ENCODE results near the gene USP6NL. TPM values are rescaled to one million over a fixed set of nuclear protein-coding genes. Genes with fewer than 3 reads are reported as not detected.

Gene USP6NL
- total and polyA plus RNA-seq, 10 of the 15 experiments (the other 5 are each of a cell fraction or from before 2014, with no cell fraction given): 4.0 to 27.7 (median 18.2) TPM

DNA sequence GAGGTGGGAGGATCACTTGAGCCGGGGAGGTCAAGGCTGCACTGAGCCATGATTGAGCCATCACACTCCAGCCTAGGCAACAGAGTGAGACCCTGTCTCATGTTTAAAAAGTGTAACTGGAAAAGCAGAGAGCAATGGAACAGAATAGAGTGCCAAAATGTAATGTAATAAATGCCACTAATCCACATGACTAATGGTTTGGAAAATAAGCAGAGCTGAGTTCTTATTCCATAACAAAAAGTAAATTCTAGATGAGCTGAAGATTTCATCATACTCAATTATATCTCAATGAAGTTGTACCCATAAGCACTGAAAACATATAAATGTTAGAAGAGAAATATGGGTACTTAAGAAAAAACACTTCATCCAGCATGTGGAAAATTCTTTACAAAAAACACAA, 132.6 kb downstream of the USP6NL start (continued):
- TF ChIP-seq, protein P1, sequence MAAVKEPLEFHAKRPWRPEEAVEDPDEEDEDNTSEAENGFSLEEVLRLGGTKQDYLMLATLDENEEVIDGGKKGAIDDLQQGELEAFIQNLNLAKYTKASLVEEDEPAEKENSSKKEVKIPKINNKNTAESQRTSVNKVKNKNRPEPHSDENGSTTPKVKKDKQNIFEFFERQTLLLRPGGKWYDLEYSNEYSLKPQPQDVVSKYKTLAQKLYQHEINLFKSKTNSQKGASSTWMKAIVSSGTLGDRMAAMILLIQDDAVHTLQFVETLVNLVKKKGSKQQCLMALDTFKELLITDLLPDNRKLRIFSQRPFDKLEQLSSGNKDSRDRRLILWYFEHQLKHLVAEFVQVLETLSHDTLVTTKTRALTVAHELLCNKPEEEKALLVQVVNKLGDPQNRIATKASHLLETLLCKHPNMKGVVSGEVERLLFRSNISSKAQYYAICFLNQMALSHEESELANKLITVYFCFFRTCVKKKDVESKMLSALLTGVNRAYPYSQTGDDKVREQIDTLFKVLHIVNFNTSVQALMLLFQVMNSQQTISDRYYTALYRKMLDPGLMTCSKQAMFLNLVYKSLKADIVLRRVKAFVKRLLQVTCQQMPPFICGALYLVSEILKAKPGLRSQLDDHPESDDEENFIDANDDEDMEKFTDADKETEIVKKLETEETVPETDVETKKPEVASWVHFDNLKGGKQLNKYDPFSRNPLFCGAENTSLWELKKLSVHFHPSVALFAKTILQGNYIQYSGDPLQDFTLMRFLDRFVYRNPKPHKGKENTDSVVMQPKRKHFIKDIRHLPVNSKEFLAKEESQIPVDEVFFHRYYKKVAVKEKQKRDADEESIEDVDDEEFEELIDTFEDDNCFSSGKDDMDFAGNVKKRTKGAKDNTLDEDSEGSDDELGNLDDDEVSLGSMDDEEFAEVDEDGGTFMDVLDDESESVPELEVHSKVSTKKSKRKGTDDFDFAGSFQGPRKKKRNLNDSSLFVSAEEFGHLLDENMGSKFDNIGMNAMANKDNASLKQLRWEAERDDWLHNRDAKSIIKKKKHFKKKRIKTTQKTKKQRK (IDR thresholded peaks at IDR 0.05; ENCODE audit: low read depth, low read length): no peak

DNA sequence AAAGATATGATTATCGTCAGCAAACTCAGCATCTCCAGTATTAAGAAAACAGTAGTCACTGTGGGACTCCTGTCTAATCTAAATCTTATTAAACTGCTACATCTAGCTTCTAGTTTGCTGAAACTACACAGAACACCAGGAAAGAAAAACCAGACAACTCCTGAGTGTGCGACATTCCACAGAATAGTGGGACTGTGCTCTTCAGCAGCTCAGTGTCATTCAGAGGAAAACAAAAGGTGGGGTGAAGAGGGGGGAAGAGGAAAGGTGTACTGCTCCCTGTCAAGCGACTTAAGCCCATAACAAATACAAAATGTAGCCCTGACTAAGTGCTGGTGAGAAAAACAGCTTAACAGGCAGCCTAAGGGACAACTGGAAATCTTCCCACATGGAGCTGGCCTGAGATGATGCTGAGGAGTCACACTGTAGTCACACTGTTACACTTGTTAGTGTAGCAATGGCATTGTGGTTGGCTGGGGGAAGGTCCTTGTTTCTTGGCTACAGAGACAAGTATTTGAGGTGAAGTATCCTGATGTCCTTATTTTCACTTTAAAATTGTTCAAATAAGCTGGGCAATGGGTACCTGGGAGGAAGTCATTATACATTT, 135.5 kb downstream of the USP6NL start:
- CTCF ChIA-PET: interaction anchor here (0.7 to 1.7 kb wide), 4 partner anchors 13 to 282 kb away, joined by 3 to 5 read pairs (median 4); no protein-coding TSS in a partner anchor
- H3K9ac ChIP-seq (ENCODE audit: control insufficient read depth, insufficient read depth, low read length): no peak overlapping the region
- ATAC-seq (no peak), DNase-seq (ENCODE audit: low read depth, low spot score) (no peak), FAIRE-seq (no peak)
- H3K27ac ChIP-seq (ENCODE audit: control insufficient read depth, insufficient read depth): no peak overlapping the region
- no TSS peak for BruUV-seq (replicated peaks)
- H3K9me3 ChIP-seq (replicated peaks; ENCODE audit: control insufficient read depth, insufficient read depth, low read length): no peaks in the 10 kb centered on the region
- TF ChIP-seq KAT2A (conservative IDR thresholded peaks at IDR 0.05; ENCODE audit: control insufficient read depth, low read depth, low read length): no peak
- no peak for TF ChIP-seq RFX5 (IDR thresholded peaks at IDR 0.05; ENCODE audit: low read depth, low read length)
- no peak for TF ChIP-seq ZZZ3 (IDR thresholded peaks at IDR 0.05; ENCODE audit: control insufficient read depth, insufficient read length, low read depth)
- TF ChIP-seq SP1 (IDR thresholded peaks at IDR 0.05; ENCODE audit: low read depth, low read length): no peak
- H3K4me2 ChIP-seq (ENCODE audit: control insufficient read depth, insufficient read depth): no peak overlapping the region
- H2AFZ ChIP-seq (ENCODE audit: control insufficient read depth, low read depth, low read length): no peak overlapping the region
- no peak overlapping the region for H3K4me3 ChIP-seq
- H3K36me3 ChIP-seq (ENCODE audit: control insufficient read depth in 2 of 2, insufficient read depth in 2 of 2, low read length in 1 of 2): peaks cover 6 to 24% of the 10 kb centered on the region in 2 experiments
- RAD21 ChIA-PET (ENCODE audit: unreplicated experiment): no interaction called here
- in situ Hi-C loops (cut with MboI) (no loop called here), intact Hi-C loops (cut with micrococcal nuclease; ENCODE audit: unreplicated experiment) (loop anchor here (10.0 kb wide), 1 partner anchor 141 kb away; no protein-coding TSS in a partner anchor)
- POLR2A ChIA-PET: no interaction called here
- no peaks in the 10 kb centered on the region for H3K27me3 ChIP-seq (replicated peaks in 1 of 2; ENCODE audit: control insufficient read depth in 2 of 2, insufficient read depth in 2 of 2, low read length in 1 of 2)
- H4K20me1 ChIP-seq (ENCODE audit: control insufficient read depth, insufficient read depth): no peaks in the 10 kb centered on the region
- no peaks in the 10 kb centered on the region for H3K4me1 ChIP-seq (ENCODE audit: control insufficient read depth, insufficient read depth, low read length)
- SMC1A ChIA-PET (ENCODE audit: uncharacterized antibody, unreplicated experiment): interaction anchor here (1.5 to 1.6 kb wide), 2 partner anchors 9 to 282 kb away, joined by 4 to 5 read pairs; no protein-coding TSS in a partner anchor
- WGBS (ENCODE audit: insufficient coverage, insufficient replicate concordance, low lambda C conversion rate, missing lambda C conversion rate): 96% methylated on average over 3 of the region's 3 CpGs
- H3K79me2 ChIP-seq (ENCODE audit: control insufficient read depth, insufficient read depth, low read length): no peaks in the 10 kb centered on the region

Measured in GM12878 (cell line).